ENCODE results near the gene TRIM41.

Gene TRIM41

GRCh38 chr5:181236954-181237641 is 14.0 kb downstream of the TRIM41 start:
- in situ Hi-C loops (cut with MboI; ENCODE audit: low pct_unique_long_range_greater_than_20kb, low sequenced_read_pairs, unreplicated experiment), result no loop called here
- no peak for DNase-seq (ENCODE audit: low spot score)
- no peak for TF ChIP-seq CTCF (IDR thresholded peaks at IDR 0.05; ENCODE audit: extremely low read depth, insufficient read depth, missing control alignments)

- DNase-seq (ENCODE audit: low spot score), result no peak
- in situ Hi-C loops (cut with MboI; ENCODE audit: low pct_unique_long_range_greater_than_20kb, low sequenced_read_pairs, unreplicated experiment), result no loop called here
- TF ChIP-seq CTCF (IDR thresholded peaks at IDR 0.05; ENCODE audit: extremely low read depth, insufficient read depth, missing control alignments), result no peak
Observed at GRCh38 chr5:181237729-181238385, 14.8 kb downstream of the TRIM41 start.

GRCh38 chr5:181239062-181239663 is 16.1 kb downstream of the TRIM41 start:
- TF ChIP-seq CTCF (IDR thresholded peaks at IDR 0.05; ENCODE audit: extremely low read depth, insufficient read depth, missing control alignments), result no peak
- in situ Hi-C loops (cut with MboI; ENCODE audit: low pct_unique_long_range_greater_than_20kb, low sequenced_read_pairs, unreplicated experiment), result no loop called here
- no peak for DNase-seq (ENCODE audit: low spot score)

- DNase-seq (ENCODE audit: low spot score), result no peak
- in situ Hi-C loops (cut with MboI; ENCODE audit: low pct_unique_long_range_greater_than_20kb, low sequenced_read_pairs, unreplicated experiment), result no loop called here
- TF ChIP-seq CTCF (IDR thresholded peaks at IDR 0.05; ENCODE audit: extremely low read depth, insufficient read depth, missing control alignments), result no peak
Observed at GRCh38 chr5:181241393-181241975, 18.4 kb downstream of the TRIM41 start.

GRCh38 chr5:181242031-181242451 is 19.0 kb downstream of the TRIM41 start:
- DNase-seq (ENCODE audit: low spot score), result no peak
- in situ Hi-C loops (cut with MboI; ENCODE audit: low pct_unique_long_range_greater_than_20kb, low sequenced_read_pairs, unreplicated experiment), result no loop called here
- no peak for TF ChIP-seq CTCF (IDR thresholded peaks at IDR 0.05; ENCODE audit: extremely low read depth, insufficient read depth, missing control alignments)

- no peak for DNase-seq (ENCODE audit: low spot score)
- no peak for TF ChIP-seq CTCF (IDR thresholded peaks at IDR 0.05; ENCODE audit: extremely low read depth, insufficient read depth, missing control alignments)
- in situ Hi-C loops (cut with MboI; ENCODE audit: low pct_unique_long_range_greater_than_20kb, low sequenced_read_pairs, unreplicated experiment), result no loop called here
Observed at GRCh38 chr5:181243018-181243563, 20.0 kb downstream of the TRIM41 start.
